MCF 10A (cell line): ENCODE data around the gene PDZK1. TPM values are rescaled to one million over a fixed set of nuclear protein-coding genes. Genes with fewer than 3 reads are reported as not detected.
"Not testable (repeated sequence)": the region's sequence is repeated elsewhere in the genome, so short reads cannot be mapped to it uniquely, and the experiment has no call there.

Experiments used
- BruUV-seq: library from RNA; stranded (reverse); fragments of 400-500 nt; replicated peaks from 2 replicates; lab custom pipeline; 2021; lab: Mats Ljungman, UMichigan
- CTCF ChIA-PET: fragments of 300-600 bp; sonication (Branson Sonifier 250); formaldehyde crosslinking; extraction: SDS; loops from one replicate; lab custom pipeline; 2021; ENCODE audit warnings: antibody characterized with exemption, inconsistent platforms; lab: Yijun Ruan, JAX
- POLR2A ChIA-PET: fragments of 300-600, 350-650 bp; sonication (Branson Sonifier 250); formaldehyde crosslinking; extraction: SDS; loops from one replicate; lab custom pipeline; 2020; ENCODE audit warnings: antibody characterized with exemption, inconsistent platforms; lab: Yijun Ruan, JAX
- DNase-seq: peaks from one replicate; pipeline ENCODE4 v3.0.0-alpha.2; 2018; ENCODE audit not compliant: unreplicated experiment
- H3K27ac Mint-ChIP-seq: one replicate; pipeline ENCODE4 v1.8.0; 2022; ENCODE audit warnings: mild to moderate bottlenecking, low read depth, mixed read lengths; ENCODE audit not compliant: unreplicated experiment
- H3K27me3 Mint-ChIP-seq: one replicate; pipeline ENCODE4 v1.8.0; 2022; ENCODE audit warnings: mixed read lengths; ENCODE audit not compliant: insufficient read depth, unreplicated experiment
- H3K36me3 Mint-ChIP-seq: one replicate; pipeline ENCODE4 v1.8.0; 2022; ENCODE audit warnings: mild to moderate bottlenecking, moderate library complexity, mixed read lengths; ENCODE audit not compliant: insufficient read depth, unreplicated experiment
- H3K4me1 Mint-ChIP-seq: one replicate; pipeline ENCODE4 v1.8.0; 2022; ENCODE audit warnings: mixed read lengths; ENCODE audit not compliant: insufficient read depth, unreplicated experiment
- H3K4me3 Mint-ChIP-seq: one replicate; pipeline ENCODE4 v1.8.0; 2022; ENCODE audit warnings: mild to moderate bottlenecking, moderate library complexity, mixed read lengths; ENCODE audit not compliant: unreplicated experiment
- H3K9me3 Mint-ChIP-seq: one replicate; pipeline ENCODE4 v1.8.0; 2022; ENCODE audit warnings: mixed read lengths; ENCODE audit not compliant: unreplicated experiment
- intact Hi-C: fragments of 100-400 bp; cut with micrococcal nuclease; formaldehyde crosslinking; loops from 2 replicates; pipeline ENCODE4 v1.14.1; 2022
- total RNA-seq: library from RNA; stranded (reverse); gene quantifications from 2 replicates; pipeline ENCODE4 v1.2.3, GENCODE V29; 2022

The PDZK1 gene
- total RNA-seq, 1 experiment from 2014 or later: 0.61 TPM

- H3K4me3 Mint-ChIP-seq, CTCF ChIA-PET, BruUV-seq, intact Hi-C loops, H3K27me3 Mint-ChIP-seq, H3K27ac Mint-ChIP-seq, H3K9me3 Mint-ChIP-seq, H3K4me1 Mint-ChIP-seq, POLR2A ChIA-PET: not testable (repeated sequence)
- DNase-seq: peak; percentile 29
- peaks cover 19% of the 10 kb centered on the region for H3K36me3 Mint-ChIP-seq
Measured at GRCh38 chr1:145665015-145665414, 42.2 kb downstream of the PDZK1 start.

- H3K4me1 Mint-ChIP-seq, H3K4me3 Mint-ChIP-seq, H3K9me3 Mint-ChIP-seq, DNase-seq, BruUV-seq, intact Hi-C loops, CTCF ChIA-PET, POLR2A ChIA-PET, H3K27me3 Mint-ChIP-seq, H3K27ac Mint-ChIP-seq: not testable (repeated sequence)
- peaks cover 19% of the 10 kb centered on the region for H3K36me3 Mint-ChIP-seq
Measured at GRCh38 chr1:145662502-145662901, 44.7 kb downstream of the PDZK1 start.

GRCh38 chr1:145656245-145656943 lies 50.8 kb downstream of the PDZK1 start:
- H3K27me3 Mint-ChIP-seq, H3K9me3 Mint-ChIP-seq, POLR2A ChIA-PET, BruUV-seq, DNase-seq, CTCF ChIA-PET, H3K27ac Mint-ChIP-seq, H3K4me1 Mint-ChIP-seq, intact Hi-C loops, H3K4me3 Mint-ChIP-seq: not testable (repeated sequence)
- peaks cover 20% of the 10 kb centered on the region for H3K36me3 Mint-ChIP-seq

GRCh38 chr1:145643990-145644389 lies 63.2 kb downstream of the PDZK1 start:
- CTCF ChIA-PET, H3K4me1 Mint-ChIP-seq, DNase-seq, intact Hi-C loops, H3K9me3 Mint-ChIP-seq, H3K36me3 Mint-ChIP-seq, H3K27ac Mint-ChIP-seq, H3K27me3 Mint-ChIP-seq, POLR2A ChIA-PET, BruUV-seq, H3K4me3 Mint-ChIP-seq: not testable (repeated sequence)

GRCh38 chr1:145641886-145642285 lies 65.3 kb downstream of the PDZK1 start:
- POLR2A ChIA-PET, intact Hi-C loops, BruUV-seq: not testable (repeated sequence)

GRCh38 chr1:145636237-145636636 lies 70.9 kb downstream of the PDZK1 start:
- H3K27ac Mint-ChIP-seq, CTCF ChIA-PET, POLR2A ChIA-PET, H3K9me3 Mint-ChIP-seq, BruUV-seq, H3K27me3 Mint-ChIP-seq, intact Hi-C loops, H3K4me1 Mint-ChIP-seq, DNase-seq, H3K36me3 Mint-ChIP-seq, H3K4me3 Mint-ChIP-seq: not testable (repeated sequence)

More at GRCh38 chr1:145641886-145642285, 65.3 kb downstream of the PDZK1 start:
- H3K27me3 Mint-ChIP-seq, DNase-seq, H3K4me3 Mint-ChIP-seq, H3K4me1 Mint-ChIP-seq, H3K27ac Mint-ChIP-seq, H3K36me3 Mint-ChIP-seq, H3K9me3 Mint-ChIP-seq, CTCF ChIA-PET: not testable (repeated sequence)

- POLR2A ChIA-PET, intact Hi-C loops, H3K9me3 Mint-ChIP-seq, H3K27me3 Mint-ChIP-seq, BruUV-seq, DNase-seq, CTCF ChIA-PET, H3K4me1 Mint-ChIP-seq, H3K27ac Mint-ChIP-seq, H3K4me3 Mint-ChIP-seq: not testable (repeated sequence)
- H3K36me3 Mint-ChIP-seq: peaks cover 12% of the 10 kb centered on the region
Measured at GRCh38 chr1:145622177-145622576, 85.0 kb downstream of the PDZK1 start.

Other genes starting within 250 kb of the PDZK1 start
- 45.2 and 45.6 TPM in 2 replicates for gene GPR89A, start 99.4 kb downstream of the PDZK1 start, total RNA-seq
- not detected in 2 replicates for gene CD160, start 12.1 kb upstream of the PDZK1 start, total RNA-seq
- gene RNF115, start 116.7 kb upstream of the PDZK1 start, total RNA-seq: 16.8 and 19.5 TPM in 2 replicates
- gene POLR3C, start 116.8 kb upstream of the PDZK1 start, total RNA-seq: 67.9 and 96.8 TPM in 2 replicates
- gene NUDT17, start 138.3 kb upstream of the PDZK1 start, total RNA-seq: 3.7 and 4.6 TPM in 2 replicates
- gene PIAS3, start 151.7 kb upstream of the PDZK1 start, total RNA-seq: 34.3 and 36.9 TPM in 2 replicates
- 0.29 TPM in 1 of 2 replicates, not detected in the other for gene ANKRD35, start 178.5 kb upstream of the PDZK1 start, total RNA-seq
- gene ITGA10, start 202.7 kb upstream of the PDZK1 start, total RNA-seq: 25.7 and 33.0 TPM in 2 replicates
- 35.5 and 36.2 TPM in 2 replicates for gene PEX11B, start 211.3 kb upstream of the PDZK1 start, total RNA-seq
- gene RBM8A, start 220.1 kb upstream of the PDZK1 start, total RNA-seq: 370 and 403 TPM in 2 replicates